Measurements from ENCODE around the gene TTLL4.

The TTLL4 gene

GRCh38 chr2:218709908-218710307 lies 727 bp upstream of the TTLL4 start:
- intact Hi-C loops (cut with DNase I) = loop anchor here (1.0 to 5.0 kb wide), 3 partner anchors 38 to 137 kb away; partner anchors contain the start of genes CYP27A1, RNF25 and STK36
- no peak for DNase-seq

GRCh38 chr2:218710334-218710686 lies 325 bp upstream of the TTLL4 start:
- intact Hi-C loops (cut with DNase I) = loop anchor here (1.0 to 5.0 kb wide), 3 partner anchors 38 to 137 kb away; partner anchors contain the start of genes CYP27A1, RNF25 and STK36

GRCh38 chr2:218711550-218711929 lies 905 bp downstream of the TTLL4 start:
- intact Hi-C loops (cut with DNase I) = loop anchor here (5.0 kb wide), 2 partner anchors 39 to 71 kb away; partner anchors contain the start of genes CYP27A1, RNF25 and STK36
- no peak for DNase-seq

More at GRCh38 chr2:218710334-218710686, 325 bp upstream of the TTLL4 start:
- peak in 1 of 10 donors; percentile 24 for DNase-seq

DNA sequence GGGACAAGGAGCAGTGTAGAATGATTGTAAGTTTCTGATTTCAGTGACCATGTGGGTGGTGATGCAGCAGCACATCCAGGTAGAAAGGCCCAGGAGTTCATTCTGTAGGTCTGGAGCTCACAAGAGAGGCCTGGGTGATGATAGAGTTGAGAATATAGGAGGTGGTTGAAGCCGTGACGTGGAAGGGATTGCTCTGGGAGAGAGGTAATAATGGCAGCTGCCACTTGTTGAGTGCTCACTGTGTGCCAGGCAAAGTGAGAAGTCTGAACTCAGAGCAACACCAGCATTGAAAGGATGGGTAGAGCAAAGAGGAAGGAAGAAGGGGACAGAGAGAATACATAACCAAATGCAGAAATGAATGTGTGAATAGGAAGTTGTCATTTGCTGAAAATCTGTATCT lies 3.3 kb downstream of the TTLL4 start:
- DNase-seq = no peak
- intact Hi-C loops (cut with DNase I) = loop anchor here (5.0 kb wide), 2 partner anchors 42 to 68 kb away; partner anchors contain the start of genes CYP27A1, RNF25 and STK36

- intact Hi-C loops (cut with DNase I) = no loop called here
- DNase-seq = no peak
Observed at GRCh38 chr2:218716070-218716469, 5.4 kb downstream of the TTLL4 start.

DNA sequence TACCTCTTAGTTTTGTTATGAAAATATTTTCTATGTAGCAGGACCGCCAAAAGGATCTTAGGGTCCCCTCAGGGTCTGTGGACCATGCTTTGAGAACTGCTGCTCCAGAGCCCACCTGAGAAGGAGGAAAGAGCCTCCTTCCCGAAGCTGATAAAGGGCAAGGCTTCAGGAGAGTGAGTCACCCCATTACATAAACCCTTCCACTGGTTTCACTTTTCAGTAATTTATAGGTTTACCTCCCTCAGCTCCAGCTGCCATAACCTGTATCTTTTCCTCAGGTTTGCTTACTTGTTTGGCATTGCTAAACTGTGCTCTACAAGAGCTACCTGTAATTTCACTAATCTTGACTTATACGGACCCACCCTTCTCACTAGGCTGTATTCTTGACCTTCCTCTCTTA lies 6.6 kb downstream of the TTLL4 start:
- intact Hi-C loops (cut with DNase I) = no loop called here
- DNase-seq = no peak

DNA sequence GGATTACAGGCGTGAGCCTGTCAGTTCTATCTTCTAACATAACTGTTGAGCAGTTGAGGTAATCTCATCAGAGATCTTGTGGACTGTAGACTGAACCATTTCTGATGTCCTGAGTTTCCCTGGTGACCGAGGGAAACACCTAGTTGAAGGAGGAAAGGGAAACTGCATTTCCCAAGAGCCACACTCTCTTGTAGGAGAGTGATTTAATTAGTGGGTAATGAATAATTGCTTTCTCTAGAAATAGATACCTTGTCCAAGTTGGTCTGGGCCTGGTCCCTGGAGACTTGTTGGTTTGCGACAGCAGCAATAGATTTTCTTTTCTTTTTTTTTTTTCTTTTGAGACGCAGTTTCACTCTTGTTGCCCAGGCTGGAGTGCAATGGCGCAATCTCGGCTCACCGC lies 7.4 kb downstream of the TTLL4 start:
- no peak for DNase-seq
- intact Hi-C loops (cut with DNase I) = no loop called here

DNA sequence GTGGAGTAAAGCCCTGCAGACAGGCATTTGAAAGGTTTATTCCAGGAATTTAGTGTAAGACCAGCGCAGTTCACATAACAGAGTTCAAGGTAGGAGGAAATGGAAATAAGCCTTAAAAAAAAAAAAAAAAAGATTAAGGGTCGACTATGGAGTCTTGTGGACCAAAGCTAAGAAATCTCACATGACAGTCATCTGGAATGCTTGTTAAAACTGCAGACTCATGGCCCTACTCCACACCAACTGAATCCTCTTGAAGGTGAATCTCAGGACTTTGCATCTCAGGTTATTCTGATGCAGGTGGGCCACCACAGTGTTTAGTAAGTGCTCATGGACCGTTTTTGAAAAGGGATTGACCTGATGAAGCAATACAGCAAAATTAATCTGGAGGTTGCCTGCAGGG lies 8.8 kb downstream of the TTLL4 start:
- DNase-seq = no peak
- intact Hi-C loops (cut with DNase I) = no loop called here

- intact Hi-C loops (cut with DNase I) = no loop called here
- DNase-seq = no peak
Observed at GRCh38 chr2:218720048-218721041, 9.7 kb downstream of the TTLL4 start.

DNA sequence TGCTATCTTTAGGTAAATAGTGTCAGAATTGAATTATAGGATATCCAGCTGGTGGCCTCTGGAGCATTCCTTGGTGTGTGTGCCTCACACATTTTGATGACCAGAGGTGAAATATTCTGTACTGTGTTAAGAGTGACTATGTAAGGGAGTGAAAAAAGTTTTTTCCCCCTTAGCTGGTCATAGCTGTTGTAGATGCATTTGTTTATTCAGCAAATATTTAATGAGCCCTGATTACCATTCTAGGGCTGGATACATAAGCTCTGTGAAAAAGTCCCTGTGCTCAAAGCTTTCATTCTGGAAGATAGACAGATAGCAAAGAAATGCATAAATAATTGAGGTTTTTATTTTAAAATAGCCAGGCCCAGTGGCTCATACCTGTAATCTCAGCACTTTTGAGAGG lies 10.9 kb downstream of the TTLL4 start:
- DNase-seq = no peak
- intact Hi-C loops (cut with DNase I) = no loop called here

- intact Hi-C loops (cut with DNase I) = no loop called here
- no peak for DNase-seq
Observed at GRCh38 chr2:218721934-218722333, 11.3 kb downstream of the TTLL4 start.

DNA sequence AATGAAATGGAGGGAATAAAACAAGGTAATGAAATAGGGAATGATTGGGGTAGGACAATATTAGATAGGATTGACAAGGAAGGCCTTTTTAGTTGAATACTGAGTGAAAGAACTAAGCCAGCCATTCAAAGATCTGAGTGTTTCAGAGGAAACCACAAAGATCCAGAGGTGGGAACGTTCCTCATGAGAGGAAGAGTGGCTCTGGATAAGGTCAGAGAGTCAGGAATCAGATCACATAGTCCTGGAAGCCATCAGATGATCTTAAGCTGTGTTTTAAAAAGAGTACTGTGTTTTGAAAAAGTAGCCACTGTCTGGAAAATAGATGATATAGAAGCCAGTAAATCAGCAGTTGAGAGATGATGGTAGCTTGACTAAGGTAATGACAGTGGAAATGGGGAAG lies 11.8 kb downstream of the TTLL4 start:
- DNase-seq = no peak
- intact Hi-C loops (cut with DNase I) = no loop called here

DNA sequence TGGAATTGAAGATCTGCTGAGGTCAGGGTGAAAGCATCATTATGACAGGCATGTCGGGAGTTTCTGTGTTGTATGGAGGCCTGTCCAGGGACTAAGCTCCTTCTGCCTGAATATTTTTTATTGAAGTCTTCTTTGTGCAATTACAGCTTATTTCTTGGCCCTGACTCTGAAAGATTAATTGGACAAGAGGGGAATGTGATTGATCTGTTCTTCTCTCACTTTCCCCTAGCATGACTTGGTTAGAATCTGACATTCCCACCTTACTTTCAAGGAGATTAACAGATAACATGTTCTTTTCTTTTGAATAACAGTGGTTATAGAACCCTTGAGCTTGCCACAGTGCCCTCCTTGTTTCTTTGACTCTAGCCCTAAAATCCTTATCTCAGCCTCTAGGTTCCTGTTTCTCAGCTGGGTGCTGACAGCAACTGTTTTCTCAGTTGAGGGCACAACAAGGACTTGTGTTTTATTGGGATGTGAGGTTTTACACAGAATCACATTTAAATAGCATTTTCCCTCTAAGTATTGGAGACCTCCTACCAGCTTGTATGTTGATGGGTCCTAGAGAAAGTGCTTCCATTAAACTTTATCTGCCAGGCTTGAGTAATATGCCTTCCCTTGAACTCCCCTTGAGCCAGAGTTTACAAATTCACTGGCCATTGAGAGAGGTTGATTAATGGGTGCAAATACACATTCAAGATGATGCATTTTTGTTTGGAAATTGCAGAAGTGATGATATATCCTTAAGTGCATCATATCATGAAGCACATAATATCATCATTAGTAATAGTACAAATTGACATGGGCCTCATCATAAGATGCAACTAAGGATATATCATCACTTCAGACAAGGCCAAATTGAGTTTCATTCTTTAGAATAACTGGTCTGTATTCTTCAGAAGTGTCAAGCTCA lies 12.5 kb downstream of the TTLL4 start:
- no peak for DNase-seq
- intact Hi-C loops (cut with DNase I) = no loop called here

DNA sequence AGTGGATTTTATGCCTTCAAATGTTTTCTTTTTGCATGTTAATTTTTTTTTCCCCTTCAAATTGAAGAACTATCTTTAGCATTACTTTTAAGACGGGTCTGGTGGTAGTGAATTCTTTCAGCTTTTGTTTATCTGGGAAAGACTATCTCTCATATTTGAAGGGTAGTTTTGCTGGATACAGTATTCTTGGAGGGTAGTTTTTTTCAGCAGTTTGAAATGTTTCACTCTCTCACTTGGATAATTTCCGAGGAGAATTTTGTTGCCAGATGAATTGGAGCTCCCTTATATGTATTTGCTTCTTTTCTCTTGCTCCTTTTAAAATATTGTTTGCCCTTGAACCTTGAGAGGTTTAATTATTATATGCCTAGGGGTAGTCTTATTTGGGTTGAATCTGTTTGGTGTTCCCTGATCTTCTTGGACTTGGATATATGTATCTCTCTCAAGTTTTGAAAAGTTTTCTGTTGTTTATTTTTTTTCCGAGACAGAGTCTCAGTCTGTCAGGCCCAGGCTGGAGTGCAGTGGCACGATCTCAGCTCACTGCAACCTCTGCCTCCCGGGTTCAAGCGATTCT lies 15.5 kb downstream of the TTLL4 start:
- intact Hi-C loops (cut with DNase I) = loop anchor here (5.0 kb wide), 1 partner anchor 121 kb away; no protein-coding TSS in a partner anchor
- DNase-seq = no peak

GRCh38 chr2:218727502-218728165 lies 17.0 kb downstream of the TTLL4 start:
- no peak for DNase-seq
- intact Hi-C loops (cut with DNase I) = loop anchor here (5.0 kb wide), 1 partner anchor 120 kb away; no protein-coding TSS in a partner anchor

- DNase-seq = no peak
- intact Hi-C loops (cut with DNase I) = loop anchor here (5.0 kb wide), 1 partner anchor 118 kb away; no protein-coding TSS in a partner anchor
Observed at GRCh38 chr2:218729640-218730039, 19.0 kb downstream of the TTLL4 start.

GRCh38 chr2:218732052-218732760 lies 21.6 kb downstream of the TTLL4 start:
- intact Hi-C loops (cut with DNase I) = no loop called here
- DNase-seq = no peak

DNA sequence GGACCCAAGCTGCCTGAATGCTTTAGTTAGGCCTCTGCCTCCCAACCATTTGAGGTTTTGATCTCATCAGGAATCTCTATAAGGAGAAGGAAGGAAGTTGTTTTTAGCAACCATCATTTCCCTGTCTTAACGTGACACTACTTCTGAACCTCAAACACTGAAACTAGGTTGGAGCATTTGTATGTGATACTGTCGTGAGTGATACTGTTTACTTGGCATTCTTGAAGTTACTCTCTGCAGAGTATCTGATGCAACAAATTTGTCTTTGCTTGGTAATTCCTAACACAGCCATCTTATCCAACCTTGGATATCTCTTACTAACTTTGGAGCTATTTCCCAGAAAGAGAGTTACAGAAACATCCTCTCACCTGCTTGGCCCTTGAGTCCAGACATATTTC lies 22.1 kb downstream of the TTLL4 start:
- no peak for DNase-seq
- intact Hi-C loops (cut with DNase I) = no loop called here
